Measurements from ENCODE around the gene LRRC37A. TPM values are rescaled to one million over a fixed set of nuclear protein-coding genes. Genes with fewer than 3 reads are reported as not detected.
"Not testable (repeated sequence)": the region's sequence is repeated elsewhere in the genome, so short reads cannot be mapped to it uniquely, and the experiment has no call there.

The LRRC37A gene
- total RNA-seq, 3 donors from 2014 or later (not counting 1 experiment from before 2014, with no cell fraction given) = 1.9 to 8.0 (median 3.5) TPM

GRCh38 chr17:46349060-46349459 lies 54.1 kb downstream of the LRRC37A start:
- H3K4me3 ChIP-seq (ENCODE audit: low read length); H3K27ac Mint-ChIP-seq; H3K9me3 ChIP-seq (ENCODE audit: control insufficient read depth, insufficient read depth, low read length); H3K4me1 ChIP-seq (ENCODE audit: control insufficient read depth, insufficient read depth, low read length); H3K4me3 Mint-ChIP-seq; ATAC-seq; H3K36me3 Mint-ChIP-seq; H3K27me3 Mint-ChIP-seq (ENCODE audit: low read depth in 2 of 2); H3K36me3 ChIP-seq (ENCODE audit: control insufficient read depth, insufficient read depth, low read length); H3K27me3 ChIP-seq (ENCODE audit: control insufficient read depth, insufficient read depth, low read length); H3K27ac ChIP-seq (ENCODE audit: low read length); H3K4me1 Mint-ChIP-seq; H3K9me3 Mint-ChIP-seq; intact Hi-C loops (cut with micrococcal nuclease); DNase-seq: not testable (repeated sequence)
- WGBS (ENCODE audit: insufficient coverage) = no CpG with 5 or more reads among the region's 1 CpG

GRCh38 chr17:46353856-46354255 lies 58.9 kb downstream of the LRRC37A start:
- H3K27me3 ChIP-seq (ENCODE audit: control insufficient read depth, insufficient read depth, low read length); H3K27ac Mint-ChIP-seq; DNase-seq; H3K36me3 Mint-ChIP-seq; ATAC-seq; intact Hi-C loops (cut with micrococcal nuclease); H3K4me1 ChIP-seq (ENCODE audit: control insufficient read depth, insufficient read depth, low read length); H3K4me1 Mint-ChIP-seq; H3K9me3 ChIP-seq (ENCODE audit: control insufficient read depth, insufficient read depth, low read length); H3K4me3 Mint-ChIP-seq; H3K4me3 ChIP-seq (ENCODE audit: low read length); H3K36me3 ChIP-seq (ENCODE audit: control insufficient read depth, insufficient read depth, low read length); H3K27me3 Mint-ChIP-seq (ENCODE audit: low read depth in 2 of 2); H3K27ac ChIP-seq (ENCODE audit: low read length); H3K9me3 Mint-ChIP-seq: not testable (repeated sequence)
- WGBS (ENCODE audit: insufficient coverage) = no CpG with 5 or more reads among the region's 4 CpGs

- H3K27me3 ChIP-seq (ENCODE audit: control insufficient read depth, insufficient read depth, low read length); H3K4me3 Mint-ChIP-seq; H3K9me3 ChIP-seq (ENCODE audit: control insufficient read depth, insufficient read depth, low read length); H3K27me3 Mint-ChIP-seq (ENCODE audit: low read depth in 2 of 2); H3K27ac Mint-ChIP-seq; H3K4me1 Mint-ChIP-seq; H3K4me1 ChIP-seq (ENCODE audit: control insufficient read depth, insufficient read depth, low read length); H3K27ac ChIP-seq (ENCODE audit: low read length); DNase-seq; H3K36me3 Mint-ChIP-seq; H3K9me3 Mint-ChIP-seq; H3K4me3 ChIP-seq (ENCODE audit: low read length); H3K36me3 ChIP-seq (ENCODE audit: control insufficient read depth, insufficient read depth, low read length); intact Hi-C loops (cut with micrococcal nuclease): not testable (repeated sequence)
- WGBS (ENCODE audit: insufficient coverage) = no CpG with 5 or more reads among the region's 42 CpGs
- ATAC-seq = peak; percentile 14 to 31 (median 15)
Observed at GRCh38 chr17:46361145-46361735, 66.3 kb downstream of the LRRC37A start.

- H3K4me3 Mint-ChIP-seq; intact Hi-C loops (cut with micrococcal nuclease); H3K4me3 ChIP-seq (ENCODE audit: low read length); H3K27me3 Mint-ChIP-seq (ENCODE audit: low read depth in 2 of 2); H3K36me3 Mint-ChIP-seq; H3K27me3 ChIP-seq (ENCODE audit: control insufficient read depth, insufficient read depth, low read length); H3K27ac Mint-ChIP-seq; H3K9me3 Mint-ChIP-seq; H3K4me1 ChIP-seq (ENCODE audit: control insufficient read depth, insufficient read depth, low read length); H3K4me1 Mint-ChIP-seq; H3K27ac ChIP-seq (ENCODE audit: low read length); H3K36me3 ChIP-seq (ENCODE audit: control insufficient read depth, insufficient read depth, low read length); H3K9me3 ChIP-seq (ENCODE audit: control insufficient read depth, insufficient read depth, low read length): not testable (repeated sequence)
- peak; percentile 91 to 97 (median 96) for ATAC-seq
- peak in 1 of 2 donors; percentile 49 for DNase-seq
- no CpG with 5 or more reads among the region's 22 CpGs for whole genome bisulfite sequencing (ENCODE audit: insufficient coverage)
Observed at GRCh38 chr17:46361755-46362154, 66.8 kb downstream of the LRRC37A start, which contains the start of gene ARL17B. ARL17B (minus strand) TSS chr17:46361766; CDS start chr17:46358397, 3,369 bp downstream.

- H3K27me3 ChIP-seq (ENCODE audit: control insufficient read depth, insufficient read depth, low read length); H3K36me3 ChIP-seq (ENCODE audit: control insufficient read depth, insufficient read depth, low read length); intact Hi-C loops (cut with micrococcal nuclease); H3K4me1 Mint-ChIP-seq; H3K27me3 Mint-ChIP-seq (ENCODE audit: low read depth in 2 of 2); H3K4me3 Mint-ChIP-seq; ATAC-seq; H3K4me1 ChIP-seq (ENCODE audit: control insufficient read depth, insufficient read depth, low read length); H3K27ac ChIP-seq (ENCODE audit: low read length); H3K36me3 Mint-ChIP-seq; H3K9me3 ChIP-seq (ENCODE audit: control insufficient read depth, insufficient read depth, low read length); H3K9me3 Mint-ChIP-seq; H3K27ac Mint-ChIP-seq; H3K4me3 ChIP-seq (ENCODE audit: low read length); DNase-seq: not testable (repeated sequence)
- WGBS (ENCODE audit: insufficient coverage) = no CpG with 5 or more reads among the region's 3 CpGs
Observed at GRCh38 chr17:46367520-46367919, 72.6 kb downstream of the LRRC37A start.

DNA sequence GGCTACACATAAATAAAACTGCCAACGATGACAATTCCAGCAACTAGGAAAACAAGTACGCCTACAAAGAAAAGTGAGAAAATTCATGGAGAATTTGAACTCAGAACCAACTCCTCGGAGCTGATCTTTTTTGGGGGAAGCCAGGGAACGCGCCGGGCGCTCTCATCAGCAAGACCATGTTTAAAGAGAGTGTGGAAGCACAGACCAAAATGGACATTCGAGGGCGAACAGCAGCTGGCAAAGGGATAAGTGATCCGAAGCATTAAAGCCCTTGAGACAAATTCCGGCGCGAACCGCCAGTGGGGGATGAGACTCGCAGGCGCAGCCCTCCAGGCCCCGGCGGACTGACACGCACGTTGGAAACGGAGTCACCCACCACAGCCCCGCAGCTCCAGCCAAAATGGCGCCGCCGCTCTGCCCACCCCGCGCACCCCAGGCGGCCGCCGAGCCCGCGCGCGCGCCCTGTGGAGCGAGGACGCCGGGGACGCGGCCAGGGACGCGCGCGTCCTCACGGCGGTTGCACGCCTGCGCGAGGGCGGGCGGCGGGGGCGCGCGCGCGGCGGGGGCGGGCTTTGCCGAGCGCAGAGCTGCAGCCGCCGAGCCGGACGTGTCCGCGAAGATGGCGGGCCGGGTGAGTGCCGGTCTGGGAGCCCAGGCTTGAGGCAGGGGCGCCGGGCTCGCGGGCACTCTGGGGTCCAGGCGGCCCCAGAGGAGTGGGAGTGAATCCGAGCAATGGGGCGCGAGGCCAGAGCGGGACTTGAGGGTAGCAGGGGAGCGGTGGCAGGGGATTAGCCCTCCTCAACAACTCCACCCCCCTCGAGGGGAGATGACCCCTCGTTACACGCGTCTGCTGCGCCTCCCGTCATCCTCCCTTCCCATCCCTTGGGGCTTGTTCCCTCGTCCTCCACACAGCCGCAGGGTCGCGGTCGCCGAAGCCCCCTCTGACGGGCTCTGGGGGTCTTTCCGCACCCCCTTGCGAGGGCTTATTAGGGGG lies 77.6 kb downstream of the LRRC37A start:
- H3K4me3 ChIP-seq (ENCODE audit: low read length); H3K27ac Mint-ChIP-seq; H3K27me3 ChIP-seq (ENCODE audit: control insufficient read depth, insufficient read depth, low read length); H3K4me1 ChIP-seq (ENCODE audit: control insufficient read depth, insufficient read depth, low read length); H3K4me3 Mint-ChIP-seq; H3K9me3 ChIP-seq (ENCODE audit: control insufficient read depth, insufficient read depth, low read length); H3K4me1 Mint-ChIP-seq; H3K36me3 ChIP-seq (ENCODE audit: control insufficient read depth, insufficient read depth, low read length); H3K27me3 Mint-ChIP-seq (ENCODE audit: low read depth in 2 of 2); DNase-seq; H3K36me3 Mint-ChIP-seq; intact Hi-C loops (cut with micrococcal nuclease); H3K27ac ChIP-seq (ENCODE audit: low read length); H3K9me3 Mint-ChIP-seq: not testable (repeated sequence)
- no CpG with 5 or more reads among the region's 95 CpGs for whole genome bisulfite sequencing (ENCODE audit: insufficient coverage)
- peak; percentile 91 to 97 (median 94) for ATAC-seq

DNA sequence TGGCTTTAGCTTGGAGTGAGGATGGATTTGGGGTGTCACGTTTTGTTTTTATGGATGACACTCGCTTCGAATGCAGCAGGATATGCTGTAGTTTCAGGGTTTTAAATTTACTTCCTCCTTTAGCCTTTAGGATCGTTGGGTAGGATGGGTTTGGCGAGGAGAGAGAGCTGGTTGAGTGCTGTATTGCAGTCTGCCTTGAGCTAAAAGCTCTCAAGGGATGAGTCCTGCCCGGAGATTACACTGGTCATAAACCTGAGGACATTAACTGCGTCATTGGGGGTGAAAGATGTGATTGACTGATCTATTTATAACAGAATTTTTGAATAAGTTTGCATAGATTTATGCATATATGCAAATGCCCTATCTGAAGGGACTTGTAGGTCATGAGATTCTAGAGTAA lies 78.5 kb downstream of the LRRC37A start:
- H3K4me3 ChIP-seq (ENCODE audit: low read length); H3K27ac ChIP-seq (ENCODE audit: low read length); intact Hi-C loops (cut with micrococcal nuclease); H3K4me3 Mint-ChIP-seq; H3K4me1 Mint-ChIP-seq; H3K9me3 Mint-ChIP-seq; H3K36me3 ChIP-seq (ENCODE audit: control insufficient read depth, insufficient read depth, low read length); H3K9me3 ChIP-seq (ENCODE audit: control insufficient read depth, insufficient read depth, low read length); H3K27me3 Mint-ChIP-seq (ENCODE audit: low read depth in 2 of 2); H3K4me1 ChIP-seq (ENCODE audit: control insufficient read depth, insufficient read depth, low read length); H3K27ac Mint-ChIP-seq; DNase-seq; H3K27me3 ChIP-seq (ENCODE audit: control insufficient read depth, insufficient read depth, low read length); H3K36me3 Mint-ChIP-seq: not testable (repeated sequence)
- no CpG with 5 or more reads among the region's 7 CpGs for WGBS (ENCODE audit: insufficient coverage)
- ATAC-seq = peak; percentile 32 to 51 (median 45)
